Ovary (tissue), 9 donors: Measurements from ENCODE around the gene KRT78. TPM values are rescaled to one million over a fixed set of nuclear protein-coding genes. Genes with fewer than 3 reads are reported as not detected.

Experiments used
- DNase-seq, 5 donors: peaks; one replicate each; pipeline ENCODE4 v3.0.0-alpha.2; 2019 to 2020
- H3K27ac ChIP-seq, 2 donors: fragments of 200-600 bp; one replicate each; pipeline versions ENCODE4 v1.5.1 to v1.8.0; 2019 to 2022
- H3K27me3 ChIP-seq: fragments of 200-600 bp; one replicate; pipeline ENCODE4 v1.8.0; 2022
- H3K36me3 ChIP-seq: fragments of 200-600 bp; sonication (generic); one replicate; pipeline ENCODE4 v1.5.1; 2019
- H3K4me1 ChIP-seq: one replicate; pipeline ENCODE4 v1.8.1; 2013; ENCODE audit warnings: mild to moderate bottlenecking, moderate library complexity; ENCODE audit not compliant: insufficient read depth
- H3K4me3 ChIP-seq: fragments of 200-600 bp; sonication (generic); one replicate; pipeline ENCODE4 v1.5.1; 2017
- H3K9me3 ChIP-seq, 2 donors: fragments of 200-600 bp in 1 of 2; sonication (generic) in 1 of 2; one replicate each; pipeline versions ENCODE4 v1.5.1 to v1.8.1; 2013 to 2019; ENCODE audit warnings: mild to moderate bottlenecking in 1 of 2, moderate library complexity in 1 of 2
- EP300 ChIP-seq: sonication (generic); formaldehyde crosslinking; IDR thresholded peaks from one replicate; pipeline ENCODE4 v1.6.1; 2017; ENCODE audit warnings: antibody characterized with exemption
- POLR2A ChIP-seq: fragments of 450-650 bp; IDR thresholded peaks from one replicate; pipeline ENCODE4 v1.6.1; 2017; ENCODE audit warnings: antibody characterized with exemption, mild to moderate bottlenecking, moderate library complexity
- WGBS, 3 donors: extraction: QIAGEN DNeasy Blood & Tissue Kit in 1 of 3; methylation state at CpG; one replicate each; pipeline versions ENCODE4 v1.1.5 to v1.1.7; 2013 to 2017; 5-methylcytosine and 5-hydroxymethylcytosine counted together
- intact Hi-C, 4 donors: fragments of 100-400 bp; cut with DNase I; formaldehyde crosslinking; loops; one replicate each; pipeline versions ENCODE4 v1.11.0 to v1.15.1; 2022 to 2023
- polyA plus RNA-seq, 2 donors: library from polyadenylated mRNA; stranded (reverse); fragments of 200-250 nt in 1 of 2; fragments of 350-450 nt in 1 of 2; fragmentation: Illumina TruSeq in 1 of 2; extraction: RNeasy Lipid Tissue Mini Kit (QIAGEN cat#74804) in 1 of 2; gene quantifications; one replicate each; pipeline ENCODE4 v1.2.3, GENCODE V29; 2013 to 2014
- total RNA-seq, 7 donors: library from RNA; depleted of rRNA in 2 of 7; stranded (reverse); fragments of >200 nt in 2 of 7; fragmentation: NEBNext Ultra II Directional in 3 of 7; extraction: Animal tissue kit (Norgen Biotek cat#: 25700) in 3 of 7; gene quantifications; one replicate each; pipeline versions ENCODE4 v1.1.0 to v1.2.4, GENCODE V29; 2016 to 2023
- TF ChIP-seq, protein P1 (sequence below), 3 donors: fragments of 450-650 bp in 2 of 3; fragments of 200-600 bp in 1 of 3; IDR thresholded peaks; one replicate each; pipeline versions ENCODE4 v1.5.1 to v1.8.0; 2016 to 2022; ENCODE audit warnings: antibody characterized with exemption in 3 of 3, mild to moderate bottlenecking in 1 of 3
- donor health status: DM: no; HTN: no; CAD: no; lungs with moderate emphysema.
- donor health status: DM: no; HTN: no; CAD: no.
- donor health status: Bipolar disorder and iron deficiency.
- donor health status: DM: yes; HTN: yes; CAD: no.
- donor health status: DM: no; HTN: no; CAD: no.
- donor health status: DM: yes; HTN: yes; CAD: no.

Gene KRT78
- total and polyA plus RNA-seq, 9 donors: 0.46 TPM; not detected in 8

DNA sequence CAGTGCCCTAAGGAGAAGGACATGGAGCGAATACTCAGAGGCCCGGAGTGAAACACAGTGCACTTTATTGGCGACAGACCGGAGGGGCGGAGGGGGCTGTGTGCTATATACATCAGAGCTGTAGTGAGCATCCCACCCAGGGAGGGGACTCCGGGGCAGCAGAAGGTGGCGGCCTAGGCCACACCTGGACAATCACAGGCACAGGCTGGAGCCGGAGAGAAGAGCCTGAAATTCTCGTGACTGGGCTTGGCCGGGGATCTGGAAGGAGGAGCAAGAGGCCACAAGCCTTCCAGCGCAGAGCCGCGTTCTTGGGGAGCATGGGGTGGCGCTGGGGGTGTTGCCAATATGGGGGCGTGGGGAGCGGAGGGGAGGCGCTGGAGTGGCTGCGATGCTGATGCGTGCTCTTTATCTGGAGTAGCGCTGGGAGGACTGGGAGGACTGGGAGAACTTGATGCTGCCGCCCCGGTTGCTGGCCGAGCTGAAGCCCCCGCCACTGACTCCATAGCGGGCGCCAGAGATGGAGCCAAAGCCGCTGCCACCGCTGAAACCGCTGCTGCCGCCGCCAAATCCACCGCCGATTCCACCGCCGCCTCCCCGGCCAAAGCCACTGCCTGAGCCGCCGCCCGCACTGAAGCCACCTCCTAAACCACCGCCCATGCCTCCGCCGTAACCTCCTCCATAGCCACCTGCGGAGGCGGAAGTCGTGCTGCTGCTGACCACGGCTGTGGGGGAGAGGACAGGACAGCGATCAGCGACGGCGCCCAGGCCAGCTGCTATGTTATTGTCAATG is 59.0 kb downstream of the KRT78 start:
- H3K9me3 ChIP-seq: no peaks in the 10 kb centered on the region
- no peak overlapping the region for H3K27ac ChIP-seq
- DNase-seq: no peak
- no peaks in the 10 kb centered on the region for H3K36me3 ChIP-seq
- H3K4me3 ChIP-seq: no peak overlapping the region
- H3K27me3 ChIP-seq: no peaks in the 10 kb centered on the region
- intact Hi-C loops: no loop called here
- H3K4me1 ChIP-seq: no peaks in the 10 kb centered on the region
- WGBS, 3 donors: 12 to 16% (median 14%) methylated on average over 47 to 50 of the region's 50 CpGs
- TF ChIP-seq EP300 (no peak), POLR2A (no peak)
- TF ChIP-seq, protein P1, sequence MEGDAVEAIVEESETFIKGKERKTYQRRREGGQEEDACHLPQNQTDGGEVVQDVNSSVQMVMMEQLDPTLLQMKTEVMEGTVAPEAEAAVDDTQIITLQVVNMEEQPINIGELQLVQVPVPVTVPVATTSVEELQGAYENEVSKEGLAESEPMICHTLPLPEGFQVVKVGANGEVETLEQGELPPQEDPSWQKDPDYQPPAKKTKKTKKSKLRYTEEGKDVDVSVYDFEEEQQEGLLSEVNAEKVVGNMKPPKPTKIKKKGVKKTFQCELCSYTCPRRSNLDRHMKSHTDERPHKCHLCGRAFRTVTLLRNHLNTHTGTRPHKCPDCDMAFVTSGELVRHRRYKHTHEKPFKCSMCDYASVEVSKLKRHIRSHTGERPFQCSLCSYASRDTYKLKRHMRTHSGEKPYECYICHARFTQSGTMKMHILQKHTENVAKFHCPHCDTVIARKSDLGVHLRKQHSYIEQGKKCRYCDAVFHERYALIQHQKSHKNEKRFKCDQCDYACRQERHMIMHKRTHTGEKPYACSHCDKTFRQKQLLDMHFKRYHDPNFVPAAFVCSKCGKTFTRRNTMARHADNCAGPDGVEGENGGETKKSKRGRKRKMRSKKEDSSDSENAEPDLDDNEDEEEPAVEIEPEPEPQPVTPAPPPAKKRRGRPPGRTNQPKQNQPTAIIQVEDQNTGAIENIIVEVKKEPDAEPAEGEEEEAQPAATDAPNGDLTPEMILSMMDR (IDR thresholded peaks at IDR 0.05): no peak

DNA sequence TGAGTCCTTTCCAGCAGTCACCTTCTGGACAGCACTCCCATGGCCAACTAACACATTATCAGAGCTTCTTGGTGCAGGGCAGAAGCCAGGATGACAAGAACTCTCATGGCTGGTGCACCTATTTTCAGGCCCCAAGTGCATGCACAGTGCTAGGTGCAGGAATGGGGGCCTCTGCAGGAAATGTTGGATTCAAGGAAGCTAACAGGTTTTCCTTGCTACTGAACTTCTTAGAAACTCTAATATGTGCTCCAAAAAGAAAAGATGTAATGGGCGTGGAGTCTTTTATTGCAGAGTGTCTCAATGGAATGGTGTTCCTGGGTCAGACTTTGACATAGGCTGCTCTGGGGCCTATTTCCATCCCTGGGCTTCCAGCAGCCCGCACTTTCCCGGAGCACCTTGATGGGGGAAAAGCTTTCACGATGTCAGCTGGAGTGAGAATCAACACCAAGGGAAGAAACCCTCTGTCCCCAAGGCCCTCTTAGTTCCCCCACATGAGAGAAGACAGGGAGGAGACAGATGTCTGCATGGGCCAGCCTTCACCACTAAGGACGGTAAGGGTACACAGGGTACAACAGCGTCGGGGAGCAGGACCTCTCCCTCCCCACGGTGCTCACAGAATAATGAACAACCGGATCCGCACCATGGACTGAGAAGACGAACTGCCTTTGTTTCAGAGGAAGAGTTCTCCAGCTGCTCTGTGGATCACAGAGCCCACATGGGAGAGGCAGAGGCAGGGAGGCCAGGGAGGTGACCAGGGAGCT is 59.7 kb downstream of the KRT78 start:
- no peak for DNase-seq
- intact Hi-C loops: no loop called here
- H3K9me3 ChIP-seq: no peaks in the 10 kb centered on the region
- WGBS, 3 donors: 89 to 93% (median 90%) methylated on average over 11 of the region's 11 CpGs
- no peaks in the 10 kb centered on the region for H3K36me3 ChIP-seq
- H3K27me3 ChIP-seq: no peaks in the 10 kb centered on the region
- no peak overlapping the region for H3K27ac ChIP-seq
- TF ChIP-seq POLR2A: no peak
- TF ChIP-seq, protein P1 (IDR thresholded peaks at IDR 0.05): no peak
- TF ChIP-seq EP300: no peak
- no peaks in the 10 kb centered on the region for H3K4me1 ChIP-seq
- H3K4me3 ChIP-seq: no peak overlapping the region

DNA sequence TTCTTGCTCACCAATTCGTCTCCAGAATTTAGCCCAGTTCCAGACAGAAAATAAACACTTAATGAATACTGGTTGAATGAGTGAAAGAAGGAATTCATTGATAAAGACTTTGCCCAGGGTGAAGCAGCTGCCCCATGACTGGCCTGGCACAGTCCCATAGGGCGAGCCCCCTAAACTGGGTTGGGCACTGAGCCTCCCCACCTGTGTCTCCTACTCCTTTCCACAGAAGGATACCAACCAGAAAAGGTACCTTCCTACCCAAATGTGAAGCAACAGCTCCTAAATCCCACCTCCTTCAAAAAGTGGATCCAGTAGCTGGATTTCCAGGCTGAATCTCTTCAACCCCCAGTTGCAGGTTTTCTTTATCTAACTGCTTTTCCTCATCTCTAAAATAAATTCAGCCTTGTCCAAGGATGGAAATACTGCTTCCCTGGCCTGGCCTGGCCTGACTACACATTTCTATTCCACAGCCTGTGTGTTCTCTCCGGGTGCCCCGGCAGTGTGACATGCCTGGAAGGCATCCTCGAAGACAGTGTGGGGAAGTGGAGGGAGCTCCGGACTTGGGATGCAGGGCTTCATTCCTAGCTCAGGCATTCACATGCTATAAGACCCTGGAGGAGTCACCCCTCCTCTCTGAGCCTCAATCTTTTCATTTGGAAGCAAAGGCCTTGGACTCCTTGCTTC is 60.5 kb downstream of the KRT78 start:
- H3K27me3 ChIP-seq: no peaks in the 10 kb centered on the region
- DNase-seq: no peak
- TF ChIP-seq EP300 (no peak), POLR2A (no peak)
- TF ChIP-seq, protein P1 (IDR thresholded peaks at IDR 0.05): no peak
- 73 to 79% (median 77%) methylated on average over 6 of the region's 6 CpGs for WGBS, 3 donors
- no peaks in the 10 kb centered on the region for H3K4me1 ChIP-seq
- no peaks in the 10 kb centered on the region for H3K9me3 ChIP-seq
- no peak overlapping the region for H3K27ac ChIP-seq
- no peak overlapping the region for H3K4me3 ChIP-seq
- intact Hi-C loops: no loop called here
- no peaks in the 10 kb centered on the region for H3K36me3 ChIP-seq

Other genes with a start within 250 kb of the KRT78 start
- not detected for gene KRT72, start 247.5 kb downstream of the KRT78 start, total RNA-seq
- not detected for gene KRT72, start 247.5 kb downstream of the KRT78 start, polyA plus RNA-seq
- not detected for gene KRT73, start 230.4 kb downstream of the KRT78 start, total RNA-seq
- not detected for gene KRT73, start 230.4 kb downstream of the KRT78 start, polyA plus RNA-seq
- not detected for gene KRT2, start 196.8 kb downstream of the KRT78 start, total RNA-seq
- not detected for gene KRT2, start 196.8 kb downstream of the KRT78 start, polyA plus RNA-seq
- gene KRT1, start 168.6 kb downstream of the KRT78 start, total RNA-seq: not detected
- gene KRT1, start 168.6 kb downstream of the KRT78 start, polyA plus RNA-seq: not detected
- gene KRT77, start 145.5 kb downstream of the KRT78 start, total RNA-seq: not detected
- gene KRT77, start 145.5 kb downstream of the KRT78 start, polyA plus RNA-seq: not detected
- gene KRT76, start 71.6 kb downstream of the KRT78 start, total RNA-seq: not detected
- gene KRT76, start 71.6 kb downstream of the KRT78 start, polyA plus RNA-seq: not detected
- not detected for gene KRT3, start 52.9 kb downstream of the KRT78 start, total RNA-seq
- gene KRT3, start 52.9 kb downstream of the KRT78 start, polyA plus RNA-seq: not detected
- gene KRT4, start 34.9 kb downstream of the KRT78 start, total RNA-seq: under 1 TPM in 2 of 7 donors, not detected in 5; 0.17 to 0.34 TPM
- not detected for gene KRT4, start 34.9 kb downstream of the KRT78 start, polyA plus RNA-seq
- not detected for gene KRT79, start 14.7 kb downstream of the KRT78 start, total RNA-seq
- not detected for gene KRT79, start 14.7 kb downstream of the KRT78 start, polyA plus RNA-seq
- 100 to 1,000 TPM in 1 of 7 donors, 10 to 100 TPM in 4, 1 to 10 TPM in 2; 2.7 to 663 (median 47.2) TPM for gene KRT8, start 56.1 kb upstream of the KRT78 start, total RNA-seq
- 10 to 100 TPM; 16.7 to 43.7 TPM for gene KRT8, start 56.1 kb upstream of the KRT78 start, polyA plus RNA-seq
- gene KRT18, start 100.1 kb upstream of the KRT78 start, total RNA-seq: 1,000 to 10,000 TPM in 1 of 7 donors, 10 to 100 TPM in 4, 1 to 10 TPM in 2; 4.4 to 1,005 (median 64.8) TPM
- 10 to 100 TPM; 17.8 to 38.9 TPM for gene KRT18, start 100.1 kb upstream of the KRT78 start, polyA plus RNA-seq
- 1,000 to 10,000 TPM in 3 of 7 donors, 100 to 1,000 TPM in 4; 713 to 1,452 (median 896) TPM for gene EIF4B, start 157.5 kb upstream of the KRT78 start, total RNA-seq
- 100 to 1,000 TPM; 316 to 882 TPM for gene EIF4B, start 157.5 kb upstream of the KRT78 start, polyA plus RNA-seq
- 100 to 1,000 TPM in 6 of 7 donors, 10 to 100 TPM in 1; 88.7 to 255 (median 190) TPM for gene TNS2, start 201.1 kb upstream of the KRT78 start, total RNA-seq
- gene TNS2, start 201.1 kb upstream of the KRT78 start, polyA plus RNA-seq: 100 to 1,000 TPM in 1 of 2 donors, 10 to 100 TPM in 1; 66.8 to 161 TPM
- 10 to 100 TPM; 28.5 to 88.1 (median 79.9) TPM for gene SPRYD3, start 230.4 kb upstream of the KRT78 start, total RNA-seq
- 10 to 100 TPM; 36.9 to 39.9 TPM for gene SPRYD3, start 230.4 kb upstream of the KRT78 start, polyA plus RNA-seq
- gene IGFBP6, start 248.7 kb upstream of the KRT78 start, total RNA-seq: 100 to 1,000 TPM in 6 of 7 donors, 10 to 100 TPM in 1; 81.3 to 685 (median 224) TPM
- 100 to 1,000 TPM in 1 of 2 donors, 10 to 100 TPM in 1; 78.9 to 112 TPM for gene IGFBP6, start 248.7 kb upstream of the KRT78 start, polyA plus RNA-seq